ENCODE results near the gene MRPL53.
"Not testable (repeated sequence)": the region's sequence is repeated elsewhere in the genome, so short reads cannot be mapped to it uniquely, and the experiment has no call there.

MRPL53 gene

GRCh38 chr2:74462054-74462785, 10.3 kb downstream of the MRPL53 start (continued):
- TF ChIP-seq YY2 (tag by site-specific recombination; IDR thresholded peaks at IDR 0.05) = no peak

- TF ChIP-seq HIC1 (tag by site-specific recombination; IDR thresholded peaks at IDR 0.05) = peak; percentile 23; the same call in 1 of the 2 replicates
- no peak for TF ChIP-seq ZNF423 (tag by site-specific recombination; IDR thresholded peaks at IDR 0.05)
- peak; percentile 48 for TF ChIP-seq CTCF (tag by site-specific recombination; IDR thresholded peaks at IDR 0.05)
- TF ChIP-seq ZNF132 (tag by site-specific recombination; IDR thresholded peaks at IDR 0.05; ENCODE audit: borderline replicate concordance) = no peak
- no peak for TF ChIP-seq KLF17 (tag by site-specific recombination; IDR thresholded peaks at IDR 0.05)
- no peak for TF ChIP-seq ZNF549 (tag by site-specific recombination; IDR thresholded peaks at IDR 0.05)
- TF ChIP-seq INSM2 (tag by site-specific recombination; IDR thresholded peaks at IDR 0.05) = no peak
- no peak for TF ChIP-seq HOXA7 (CRISPR knock-in tag; IDR thresholded peaks at IDR 0.05; ENCODE audit: borderline replicate concordance)
- TF ChIP-seq ZNF174 (tag by site-specific recombination; IDR thresholded peaks at IDR 0.05) = no peak
- no peak for TF ChIP-seq ZNF629 (tag by site-specific recombination; IDR thresholded peaks at IDR 0.05)
- TF ChIP-seq ZNF248 (tag by site-specific recombination; IDR thresholded peaks at IDR 0.05) = no peak
- no peak for TF ChIP-seq ZNF654 (tag by site-specific recombination; IDR thresholded peaks at IDR 0.05; ENCODE audit: low read depth)
- no peak for TF ChIP-seq ZNF175 (tag by site-specific recombination; IDR thresholded peaks at IDR 0.05)
- TF ChIP-seq ZNF670 (tag by site-specific recombination; IDR thresholded peaks at IDR 0.05; ENCODE audit: low read depth) = no peak
- Histone ChIP-seq H3K9me3 (ENCODE audit: control insufficient read depth, insufficient read depth, low read depth, low read length) (no peaks in the 10 kb centered on the region), H3K4me1 (ENCODE audit: control insufficient read depth, insufficient read depth, low read length) (peaks cover 5% of the 10 kb centered on the region), H3K4me3 (ENCODE audit: low read depth, low read length) (no peak overlapping the region), H3K27ac (ENCODE audit: extremely low read depth, low read depth, low read length) (no peak overlapping the region), H3K36me3 (ENCODE audit: control insufficient read depth in 2 of 2, insufficient read depth in 1 of 2, low read length in 2 of 2) (peaks cover 0 to 31% of the 10 kb centered on the region in 2 experiments; a peak in 1 of 3 replicates)
- CTCF ChIA-PET = interaction anchor here (0.5 to 0.9 kb wide), 2 partner anchors 11 to 25 kb away, joined by 3 to 6 read pairs; partner anchors contain the start of gene MRPL53
- POLR2A ChIA-PET = interaction anchor here (0.8 to 2.2 kb wide), 3 partner anchors 11 to 21 kb away, joined by 3 to 13 read pairs (median 3); partner anchors contain the start of genes CCDC142 and MRPL53
Measured at GRCh38 chr2:74461187-74462053, 11.1 kb downstream of the MRPL53 start.

- ChIA-PET POLR2A (interaction anchor here (1.4 to 2.6 kb wide), 6 partner anchors 9 to 130 kb away, joined by 3 to 40 read pairs (median 8); partner anchors contain the start of genes AUP1, HTRA2 and MRPL53), CTCF (interaction anchor here (1.0 kb wide), 1 partner anchor 68 kb away, joined by 3 read pairs; no protein-coding TSS in a partner anchor)
- H3K4me3 ChIP-seq (ENCODE audit: low read depth, low read length); H3K27ac ChIP-seq (ENCODE audit: extremely low read depth, low read depth, low read length); H3K4me1 ChIP-seq (ENCODE audit: control insufficient read depth, insufficient read depth, low read length); H3K9me3 ChIP-seq (ENCODE audit: control insufficient read depth, insufficient read depth, low read depth, low read length): not testable (repeated sequence)
- H3K36me3 ChIP-seq (ENCODE audit: control insufficient read depth in 2 of 2, insufficient read depth in 1 of 2, low read length in 2 of 2) = peaks cover 0 to 35% of the 10 kb centered on the region in 2 experiments; a peak in 1 of 3 replicates
Measured at GRCh38 chr2:74460187-74460586, 12.3 kb downstream of the MRPL53 start.

Measured in HEK293 (cell line).